ENCODE measurements around the gene ZMIZ1.

The ZMIZ1 gene

DNA sequence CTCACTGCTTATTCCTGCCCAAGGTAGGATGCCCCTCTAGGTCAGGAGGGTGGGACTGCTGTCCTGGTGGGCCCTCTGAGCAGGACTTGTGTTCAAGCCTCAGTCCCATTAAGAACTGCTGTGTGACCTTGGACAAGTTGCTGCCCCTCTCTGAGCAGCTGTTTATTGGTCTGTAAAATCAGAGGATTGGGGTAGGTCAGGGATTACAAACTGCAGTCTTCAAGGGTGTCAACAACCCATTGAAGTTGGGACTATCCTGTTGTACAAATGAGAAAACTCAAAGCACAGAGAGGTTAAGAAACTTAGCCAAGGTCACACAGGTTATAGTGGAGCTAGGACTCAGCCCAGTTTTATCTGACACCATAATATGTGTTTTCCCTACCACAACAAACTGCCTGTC, 55.3 kb downstream of the ZMIZ1 start:
- no peak for DNase-seq

DNA sequence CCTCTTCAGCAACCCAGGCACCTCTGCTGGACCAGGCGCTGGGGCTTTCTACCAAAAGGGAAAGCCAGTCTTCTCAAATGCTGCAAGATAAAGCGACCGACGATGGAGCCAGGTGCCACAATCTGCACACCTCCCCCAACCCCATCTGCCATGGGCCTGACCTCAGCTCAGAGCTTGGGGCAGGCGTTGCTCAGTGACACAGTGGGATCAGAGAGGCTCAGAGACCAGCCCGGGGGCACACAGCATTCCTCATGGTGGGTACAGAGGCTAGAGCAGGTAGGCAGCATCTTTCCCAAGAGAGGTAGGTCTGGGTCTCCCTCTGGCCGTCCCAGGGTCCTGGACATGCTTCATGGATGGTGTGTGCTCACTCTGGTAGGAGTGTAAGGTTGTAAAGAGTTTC, 56.3 kb downstream of the ZMIZ1 start:
- no peak for DNase-seq

DNA sequence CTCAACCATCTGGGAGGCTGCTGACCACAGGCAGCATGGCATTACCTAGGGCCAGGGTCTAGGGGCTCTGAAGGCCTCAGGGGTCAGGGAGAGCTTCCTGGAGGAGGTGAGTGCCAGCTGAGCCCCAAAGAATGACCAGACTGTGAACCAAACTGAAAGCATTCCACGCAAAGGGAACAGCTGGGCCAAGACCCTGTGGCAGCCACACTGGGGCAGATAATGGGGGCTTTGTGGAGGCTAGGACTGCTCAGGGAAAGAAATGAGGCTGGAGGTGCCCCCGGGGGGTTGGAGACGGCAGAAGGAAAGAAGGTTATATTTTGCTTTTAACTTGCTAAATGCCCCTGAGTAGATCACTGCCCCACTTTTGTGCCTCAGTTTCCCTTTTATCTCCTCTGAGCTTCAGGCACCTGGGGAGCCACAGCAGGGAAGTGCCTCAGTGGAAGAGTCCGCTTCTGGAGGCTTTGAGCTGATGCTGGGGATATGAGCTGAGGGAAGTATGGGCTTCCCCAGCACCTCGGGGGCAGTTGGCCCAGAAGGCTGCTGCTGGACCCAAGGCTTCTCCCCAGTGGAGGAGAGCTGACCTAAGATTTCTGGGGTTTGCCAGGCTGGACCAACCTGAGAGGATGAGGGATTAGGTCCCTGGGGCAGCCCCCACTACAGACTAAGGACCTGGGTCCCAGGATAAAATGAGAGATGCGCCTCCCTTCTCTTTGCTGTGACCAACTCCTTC, 57.8 kb downstream of the ZMIZ1 start:
- no peak for DNase-seq

DNA sequence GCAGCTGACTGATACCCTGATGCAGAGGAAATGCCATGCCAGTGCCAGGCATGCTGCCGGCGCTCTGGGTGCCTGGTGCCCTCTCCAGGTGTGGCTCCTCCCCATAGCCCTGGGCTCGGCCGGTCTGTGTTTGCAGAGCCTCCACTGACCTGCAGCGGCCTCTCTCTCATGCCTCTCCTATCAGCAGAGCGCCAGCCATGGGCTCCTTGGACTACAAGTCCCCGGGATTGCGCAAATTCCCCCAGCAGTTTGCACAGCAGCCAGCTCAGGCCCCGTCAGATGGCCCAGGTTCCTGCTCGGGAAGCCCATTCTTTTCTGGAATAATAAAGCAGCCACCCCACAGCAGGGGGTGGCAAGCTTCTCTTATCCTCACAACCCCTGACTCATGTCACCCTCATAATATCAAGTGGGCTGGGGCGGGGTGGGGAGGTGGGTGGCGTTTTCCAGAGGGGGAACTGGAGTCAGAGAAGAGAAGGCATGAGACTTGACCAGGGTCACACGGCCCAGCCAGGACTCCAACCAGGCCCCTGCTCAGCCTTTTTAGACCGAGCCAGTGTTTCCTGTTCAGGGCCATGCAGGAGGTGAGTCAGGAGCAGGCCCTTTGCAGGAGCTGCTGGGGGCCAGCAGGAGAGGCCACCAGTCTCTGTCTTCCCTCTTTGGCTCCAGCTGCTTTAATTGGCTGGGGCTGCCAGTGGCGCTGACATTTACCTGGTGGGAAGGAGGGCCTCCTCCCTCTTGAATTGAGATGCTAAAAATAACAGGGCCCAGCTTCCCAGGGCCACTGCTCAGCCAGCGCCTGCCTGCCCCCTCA, 58.6 kb downstream of the ZMIZ1 start:
- DNase-seq, result no peak

- DNase-seq, result no peak
Observed at GRCh38 chr10:79128241-79128922, 59.6 kb downstream of the ZMIZ1 start.

GRCh38 chr10:79128923-79129305, 60.1 kb downstream of the ZMIZ1 start:
- DNase-seq, result no peak

GRCh38 chr10:79129361-79129997, 60.7 kb downstream of the ZMIZ1 start:
- DNase-seq, result no peak

DNA sequence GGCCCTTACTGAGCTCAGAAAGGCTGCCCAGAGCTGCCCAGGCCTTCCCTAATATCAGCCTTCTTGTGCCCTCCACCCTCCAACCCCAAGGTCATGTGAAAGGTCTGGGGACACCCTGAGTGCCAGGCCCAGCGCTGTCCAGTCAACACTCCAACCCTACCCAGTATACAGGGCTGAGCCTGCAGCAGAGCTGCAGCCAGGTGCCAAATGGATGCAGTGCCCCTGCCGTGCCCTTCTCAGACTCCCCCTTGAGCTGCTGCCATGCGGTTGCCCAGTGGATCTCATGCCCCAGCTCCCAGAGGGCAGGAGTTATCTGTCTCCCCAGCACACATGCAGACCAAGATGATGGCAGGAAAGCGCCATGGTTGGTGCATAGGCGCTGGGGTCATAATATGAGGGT, 61.5 kb downstream of the ZMIZ1 start:
- DNase-seq, result no peak

- no peak for DNase-seq
Observed at GRCh38 chr10:79130846-79131245, 62.1 kb downstream of the ZMIZ1 start.

DNA sequence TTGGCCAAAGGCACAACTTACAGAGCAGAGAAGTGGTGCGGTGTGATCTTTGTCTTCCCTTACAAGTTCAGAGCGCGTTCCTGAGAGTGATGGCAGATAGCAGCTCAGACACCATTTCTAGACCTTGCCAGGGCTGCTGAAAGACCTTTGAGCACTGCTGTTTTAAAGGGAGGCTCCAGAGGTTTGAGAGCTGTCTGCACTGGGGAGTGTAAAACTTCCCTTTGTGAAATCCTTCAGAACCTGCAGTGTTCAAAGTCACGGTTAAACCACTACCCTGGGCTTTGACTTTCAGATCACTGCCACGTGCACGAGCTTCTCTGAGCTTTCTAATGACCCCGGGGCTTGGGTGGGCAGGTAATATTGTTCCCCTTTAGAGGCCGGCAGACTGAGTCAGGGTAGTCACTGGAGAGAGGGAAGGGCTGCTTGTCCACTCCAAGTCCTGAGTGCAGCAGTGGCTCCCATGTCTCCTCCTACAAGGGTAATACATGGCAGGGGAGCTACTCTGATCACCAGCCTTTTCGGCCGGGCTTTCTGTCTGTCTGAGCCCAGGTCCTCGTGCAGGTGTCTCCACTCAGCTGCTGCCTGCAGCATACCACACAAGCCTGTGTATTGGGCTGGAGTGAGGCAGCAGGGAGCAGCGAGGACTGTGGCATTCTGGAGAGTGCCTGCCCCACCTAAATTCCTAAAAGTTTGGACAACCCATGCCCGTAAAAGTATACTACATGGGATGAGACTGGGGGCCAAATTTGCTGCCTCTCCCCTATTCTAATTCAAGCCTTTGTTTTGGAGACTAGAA, 63.3 kb downstream of the ZMIZ1 start:
- no peak for DNase-seq

GRCh38 chr10:79132681-79133381, 64.1 kb downstream of the ZMIZ1 start:
- DNase-seq, result no peak

DNA sequence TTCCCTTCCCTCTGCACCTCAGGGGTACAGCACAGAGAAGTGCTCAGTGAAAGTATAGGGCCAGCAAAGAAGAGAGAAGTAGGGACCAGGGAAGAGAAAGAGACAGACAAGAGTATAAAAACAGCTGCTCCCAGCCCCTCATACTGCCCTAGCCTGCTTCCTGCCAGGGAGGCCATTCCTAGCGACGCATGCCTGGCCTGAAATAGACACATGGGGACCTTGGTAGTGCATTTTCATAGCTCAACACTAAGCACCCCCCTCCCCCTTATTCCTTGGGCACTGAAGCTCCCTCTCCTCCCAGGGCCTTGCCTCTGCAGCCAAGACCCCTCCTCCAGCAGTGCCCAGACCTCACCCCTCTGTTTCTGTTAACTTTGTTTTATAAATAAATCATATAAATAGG, 64.7 kb downstream of the ZMIZ1 start:
- DNase-seq, result no peak

DNA sequence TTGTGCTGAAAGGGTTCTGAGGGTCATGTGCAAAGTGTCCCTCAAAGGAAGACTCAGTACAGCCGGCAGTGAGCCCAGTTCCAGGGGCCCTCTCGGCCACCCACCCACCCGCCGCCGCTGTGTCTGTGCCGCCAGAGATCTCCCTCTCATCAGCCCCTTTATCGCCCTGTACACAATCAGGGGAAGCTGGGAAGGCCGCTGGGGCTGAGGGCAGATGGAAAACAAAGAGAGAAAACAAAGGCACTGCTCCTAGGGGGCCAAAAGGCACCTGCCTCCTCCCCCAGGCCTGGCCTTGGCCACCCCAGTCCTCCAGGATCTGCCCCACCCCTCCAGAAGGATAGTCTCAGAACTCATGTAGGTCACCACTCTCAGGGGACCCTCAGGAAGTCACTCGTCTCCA, 67.0 kb downstream of the ZMIZ1 start:
- DNase-seq, result no peak

DNA sequence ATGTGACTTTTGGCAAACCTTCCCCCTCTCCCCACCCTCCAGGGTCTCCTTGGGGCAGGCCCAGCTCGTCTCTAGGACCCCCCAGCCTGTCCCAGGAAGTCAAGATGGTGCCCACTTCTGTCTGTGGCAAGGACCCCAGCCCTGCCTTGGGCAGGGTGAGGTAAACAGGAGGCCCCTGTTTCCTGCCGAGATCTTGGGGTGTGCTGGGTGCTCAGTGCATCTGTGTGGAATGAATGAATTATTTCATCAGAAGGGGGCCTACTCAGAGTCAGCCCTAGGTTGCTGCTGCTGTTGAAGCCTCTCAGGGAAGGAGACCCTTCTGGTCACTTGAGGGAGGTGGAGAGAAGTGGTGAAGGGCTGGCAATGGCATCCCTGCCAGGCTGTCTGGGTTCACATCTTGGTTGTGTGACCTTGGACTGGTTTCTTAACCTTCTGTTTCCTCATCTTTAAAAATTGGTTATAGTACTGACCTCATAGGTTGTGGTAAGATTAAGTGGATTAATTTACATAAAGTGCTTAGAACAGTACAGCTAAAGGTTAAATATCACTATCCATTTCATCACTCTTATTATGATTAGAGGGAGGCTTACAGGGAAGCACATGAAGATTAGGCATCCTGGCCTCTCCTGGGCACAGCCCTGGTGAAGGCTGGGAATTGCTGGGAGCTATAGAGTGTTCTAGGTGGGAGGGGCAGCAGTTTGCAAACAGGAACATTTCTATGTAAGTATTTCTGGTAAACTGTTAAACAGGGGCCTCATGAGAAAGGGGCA, 67.7 kb downstream of the ZMIZ1 start:
- DNase-seq, result no peak

- no peak for DNase-seq
Observed at GRCh38 chr10:79137300-79137756, 68.6 kb downstream of the ZMIZ1 start.

GRCh38 chr10:79137826-79138225, 69.1 kb downstream of the ZMIZ1 start:
- no peak for DNase-seq

DNA sequence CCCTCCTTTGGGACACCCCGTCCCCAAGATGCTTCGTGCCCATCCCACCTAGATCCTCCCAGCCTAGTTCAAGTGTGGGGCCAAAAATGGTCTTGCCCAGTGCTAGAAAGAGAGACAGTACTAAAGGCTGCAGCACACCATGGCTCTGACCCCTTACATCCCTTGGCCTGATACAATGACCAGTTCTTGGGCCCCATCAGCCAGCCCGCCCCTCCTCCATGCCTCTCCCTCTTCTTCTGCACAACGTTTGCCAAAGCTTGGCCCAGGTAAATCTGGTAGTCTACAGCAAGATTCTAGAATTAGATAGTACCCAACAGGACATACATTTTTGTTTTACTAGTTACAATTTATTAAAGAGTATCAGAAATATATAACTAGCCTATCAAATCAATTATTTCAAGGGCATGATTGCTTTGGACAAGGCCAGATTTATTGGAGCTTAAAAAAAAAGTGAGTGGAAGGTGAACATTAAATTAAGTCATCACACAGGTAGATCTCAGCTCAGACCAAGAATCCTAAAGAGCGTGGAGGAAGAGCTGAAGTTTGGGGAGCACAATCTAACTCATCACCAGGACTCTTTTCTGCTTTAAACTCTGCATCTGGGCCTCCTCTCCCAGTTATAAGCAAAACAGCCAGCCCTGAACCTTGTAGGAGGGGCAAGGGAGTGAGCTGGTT, 69.8 kb downstream of the ZMIZ1 start:
- DNase-seq, result no peak

DNA sequence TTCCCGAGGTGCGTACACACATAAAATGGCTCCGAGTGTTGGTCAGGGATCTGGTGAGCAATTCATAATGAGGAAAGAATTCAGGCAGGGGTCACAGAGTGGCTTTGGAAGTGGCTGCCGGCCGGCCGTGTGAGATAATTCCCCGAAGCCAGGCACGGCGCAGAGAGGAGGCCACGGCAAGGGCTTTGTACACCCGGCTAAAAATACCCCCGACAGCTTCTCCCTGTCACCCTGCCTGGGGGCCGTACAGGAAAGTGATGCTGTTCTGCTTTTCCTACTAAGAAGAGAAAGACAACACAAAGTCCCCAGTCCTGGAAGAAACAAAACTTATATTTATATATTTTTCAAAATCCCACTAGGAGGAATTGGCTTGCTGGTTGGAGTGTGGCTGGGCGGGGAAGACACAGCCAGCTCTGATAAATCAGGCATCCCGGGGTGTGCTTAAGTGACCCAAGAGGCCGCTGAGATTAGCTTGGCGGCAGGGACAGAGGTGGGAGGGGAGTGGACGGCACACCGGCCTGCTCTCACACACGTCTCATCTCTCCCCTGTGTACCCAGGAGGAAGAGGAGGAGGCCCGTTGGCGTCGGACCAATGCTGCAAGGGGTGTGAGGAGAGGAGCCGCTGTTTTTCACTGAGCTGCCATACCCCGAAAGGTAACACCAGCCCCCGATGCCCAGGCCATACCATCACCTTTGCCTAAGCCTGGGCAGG, 70.5 kb downstream of the ZMIZ1 start:
- no peak for DNase-seq

GRCh38 chr10:79140085-79140793, 71.5 kb downstream of the ZMIZ1 start:
- no peak for DNase-seq

Data from NCI-H187 (cell line).